H9 (cell line): Measurements from ENCODE around the gene RPRD2. TPM values are rescaled to one million over a fixed set of nuclear protein-coding genes. Genes with fewer than 3 reads are reported as not detected.

ENCODE experiments used
- DNase-seq: peaks from one replicate; pipeline ENCODE4 v3.0.0-alpha.2; 2017
- H2AFZ ChIP-seq: one replicate; pipeline ENCODE4 v1.6.1; 2013; ENCODE audit warnings: mild to moderate bottlenecking, low read length, control low read depth, moderate library complexity
- H2AK5ac ChIP-seq: 2 replicates; pipeline ENCODE4 v1.6.1; 2013; ENCODE audit warnings: low read length, control low read depth, mixed read lengths; ENCODE audit not compliant: insufficient read length
- H2BK120ac ChIP-seq: one replicate; pipeline ENCODE4 v1.6.1; 2013; ENCODE audit warnings: low read depth, mild to moderate bottlenecking, low read length, control low read depth, inconsistent platforms; ENCODE audit not compliant: poor library complexity, severe bottlenecking
- H2BK12ac ChIP-seq: 2 replicates; pipeline ENCODE4 v1.6.1; 2013; ENCODE audit warnings: low read length, control low read depth, mixed read lengths, low read depth; ENCODE audit not compliant: insufficient read length
- H2BK15ac ChIP-seq: 2 replicates; pipeline ENCODE4 v1.6.1; 2013; ENCODE audit warnings: low read depth, low read length, control low read depth
- H2BK20ac ChIP-seq: one replicate; pipeline ENCODE4 v1.6.1; 2013; ENCODE audit warnings: low read depth, mild to moderate bottlenecking, low read length, control low read depth, inconsistent platforms; ENCODE audit not compliant: poor library complexity, severe bottlenecking
- H2BK5ac ChIP-seq: 2 replicates; pipeline ENCODE4 v1.6.1; 2013; ENCODE audit warnings: low read length, control low read depth, mixed read lengths; ENCODE audit not compliant: insufficient read length
- H3K14ac ChIP-seq: 2 replicates; pipeline ENCODE4 v1.6.1; 2013; ENCODE audit warnings: low read length, control low read depth; ENCODE audit not compliant: insufficient read depth
- H3K18ac ChIP-seq: 2 replicates; pipeline ENCODE4 v1.6.1; 2013; ENCODE audit warnings: low read depth, mild to moderate bottlenecking, mixed read lengths, low read length, control low read depth; ENCODE audit not compliant: insufficient read length
- H3K23ac ChIP-seq: 2 replicates; pipeline ENCODE4 v1.6.1; 2013; ENCODE audit warnings: low read length, control low read depth, mixed read lengths, low read depth; ENCODE audit not compliant: insufficient read length
- H3K23me2 ChIP-seq: 2 replicates; pipeline ENCODE4 v1.6.1; 2013; ENCODE audit warnings: low read depth, mild to moderate bottlenecking, mixed read lengths, low read length, control low read depth; ENCODE audit not compliant: insufficient read length, poor library complexity, severe bottlenecking
- H3K27ac ChIP-seq: 2 replicates; pipeline ENCODE4 v1.5.1; 2013; ENCODE audit warnings: low read length, control low read depth, mixed read lengths, low read depth; ENCODE audit not compliant: insufficient read length
- H3K27me3 ChIP-seq: 2 replicates; pipeline ENCODE4 v1.6.1; 2013; ENCODE audit warnings: low read length, control low read depth, inconsistent platforms; ENCODE audit not compliant: insufficient read depth
- H3K4ac ChIP-seq: 2 replicates; pipeline ENCODE4 v1.6.1; 2013; ENCODE audit warnings: low read depth, mild to moderate bottlenecking, control low read depth, inconsistent platforms, low read length, moderate library complexity
- H3K4me1 ChIP-seq: 2 replicates; pipeline ENCODE4 v1.6.1; 2013; ENCODE audit warnings: low read length, control low read depth, inconsistent platforms; ENCODE audit not compliant: insufficient read depth
- H3K4me2 ChIP-seq: 2 replicates; pipeline ENCODE4 v1.6.1; 2013; ENCODE audit warnings: low read length, control low read depth, mixed read lengths; ENCODE audit not compliant: insufficient read length, insufficient read depth
- H3K56ac ChIP-seq: 2 replicates; pipeline ENCODE4 v1.6.1; 2013; ENCODE audit warnings: low read depth, mild to moderate bottlenecking, mixed read lengths, low read length, control low read depth; ENCODE audit not compliant: insufficient read length
- H3K79me1 ChIP-seq: 2 replicates; pipeline ENCODE4 v1.6.1; 2013; ENCODE audit warnings: low read depth, mild to moderate bottlenecking, moderate library complexity, low read length, control low read depth, inconsistent platforms; ENCODE audit not compliant: insufficient read depth, poor library complexity, severe bottlenecking
- H3K79me2 ChIP-seq: 2 replicates; pipeline ENCODE4 v1.6.1; 2013; ENCODE audit warnings: low read length, control low read depth, inconsistent platforms; ENCODE audit not compliant: insufficient read depth
- H3K9ac ChIP-seq: 2 replicates; pipeline ENCODE4 v1.6.1; 2013; ENCODE audit warnings: low read length, control low read depth, mixed read lengths; ENCODE audit not compliant: insufficient read length; ENCODE audit errors: extremely low read depth
- H3K9me3 ChIP-seq: one replicate; pipeline ENCODE4 v1.6.1; 2013; ENCODE audit warnings: low read depth, low read length, inconsistent platforms; ENCODE audit not compliant: control insufficient read depth
- H3T11ph ChIP-seq: one replicate; pipeline ENCODE4 v1.6.1; 2013; ENCODE audit warnings: mild to moderate bottlenecking, low read length, control low read depth, inconsistent platforms
- H4K20me1 ChIP-seq: one replicate; pipeline ENCODE4 v1.6.1; 2013; ENCODE audit not compliant: control insufficient read depth, insufficient read length, insufficient read depth
- H4K5ac ChIP-seq: 2 replicates; pipeline ENCODE4 v1.6.1; 2013; ENCODE audit warnings: low read depth, mild to moderate bottlenecking, mixed read lengths, low read length, control low read depth; ENCODE audit not compliant: insufficient read length
- H4K8ac ChIP-seq: replicated peaks from 2 replicates; pipeline ENCODE4 v1.6.1; 2013; ENCODE audit warnings: low read length, control low read depth, mixed read lengths, low read depth; ENCODE audit not compliant: insufficient read length
- H4K91ac ChIP-seq: 2 replicates; pipeline ENCODE4 v1.6.1; 2013; ENCODE audit warnings: low read depth, mild to moderate bottlenecking, moderate library complexity, mixed read lengths, low read length, control low read depth; ENCODE audit not compliant: insufficient read length
- H3K27ac Mint-ChIP-seq, 3 experiments: 2 replicates in 2 of 3; 3 replicates in 1 of 3; pipeline ENCODE4 v1.8.0; 2020 to 2021; ENCODE audit warnings: mixed read lengths in 3 of 3, mild to moderate bottlenecking in 1 of 3, moderate library complexity in 1 of 3
- H3K27me3 Mint-ChIP-seq: 2 replicates; pipeline ENCODE4 v1.8.0; 2021; ENCODE audit warnings: low read depth, mild to moderate bottlenecking, moderate library complexity, mixed read lengths
- H3K36me3 Mint-ChIP-seq, 3 experiments: 2 replicates in 2 of 3; 3 replicates in 1 of 3; pipeline ENCODE4 v1.8.0; 2020 to 2021; ENCODE audit warnings: low read depth in 3 of 3, mixed read lengths in 3 of 3; ENCODE audit not compliant: insufficient read depth in 1 of 3
- H3K4me1 Mint-ChIP-seq, 2 experiments: 2 replicates each; pipeline ENCODE4 v1.8.0; 2020; ENCODE audit warnings: mixed read lengths in 2 of 2
- H3K4me3 Mint-ChIP-seq, 2 experiments: 2 replicates in 1 of 2; 3 replicates in 1 of 2; pipeline ENCODE4 v1.8.0; 2020 to 2021; ENCODE audit warnings: mild to moderate bottlenecking in 2 of 2, mixed read lengths in 2 of 2, moderate library complexity in 1 of 2
- H3K9me3 Mint-ChIP-seq, 2 experiments: 2 replicates in 1 of 2; 3 replicates in 1 of 2; pipeline ENCODE4 v1.8.0; 2020; ENCODE audit warnings: mild to moderate bottlenecking in 2 of 2, mixed read lengths in 2 of 2, moderate library complexity in 1 of 2
- WGBS: extraction: QIAGEN DNeasy Blood & Tissue Kit; methylation state at CpG from one replicate; pipeline ENCODE4 v1.1.7; 2013; ENCODE audit warnings: missing lambda C conversion rate, low lambda C conversion rate, mixed read lengths; ENCODE audit not compliant: insufficient read length; ENCODE audit errors: extremely low coverage; 5-methylcytosine and 5-hydroxymethylcytosine counted together
- total RNA-seq: library from RNA; stranded (reverse); gene quantifications from 2 replicates; pipeline ENCODE4 v1.2.1, GENCODE V29; 2021
- TF ChIP-seq, protein P1 (sequence below): fragments of 200-600 bp; sonication (generic); conservative IDR thresholded peaks from 3 replicates; pipeline ENCODE4 v1.8.0; 2021; ENCODE audit warnings: antibody characterized with exemption, mild to moderate bottlenecking

The RPRD2 gene
- total RNA-seq, 1 experiment from 2014 or later: 39.0 TPM

GRCh38 chr1:150389650-150390049 is 25.7 kb downstream of the RPRD2 start:
- Histone ChIP-seq H3K4me1 (no peaks in the 10 kb centered on the region), H2BK20ac (no peak overlapping the region), H4K91ac (no peak overlapping the region), H3K56ac (no peak overlapping the region), H3K79me1 (peaks cover 6% of the 10 kb centered on the region), H3K23me2 (no peaks in the 10 kb centered on the region), H3K79me2 (peaks cover 9% of the 10 kb centered on the region; the same call in 1 of the 2 replicates), H3K27ac (no peak overlapping the region), H4K8ac (no peak overlapping the region), H2AFZ (no peak overlapping the region), H3K27me3 (no peaks in the 10 kb centered on the region), H3K18ac (no peak overlapping the region), H2AK5ac (no peak overlapping the region), H3K9ac (no peak overlapping the region), H3K9me3 (no peaks in the 10 kb centered on the region), H3K14ac (no peak overlapping the region), H3K4ac (no peak overlapping the region), H3K23ac (no peak overlapping the region), H2BK12ac (no peak overlapping the region), H3T11ph (no peak overlapping the region), H2BK5ac (no peak overlapping the region), H4K20me1 (no peaks in the 10 kb centered on the region), H2BK15ac (no peak overlapping the region), H2BK120ac (no peak overlapping the region), H4K5ac (no peak overlapping the region), H3K4me2 (no peak overlapping the region)
- Mint-ChIP-seq H3K4me1 (peaks cover 3 to 8% of the 10 kb centered on the region in 2 experiments; a peak in 3 of 4 replicates), H3K27me3 (no peaks in the 10 kb centered on the region), H3K27ac (peak overlapping the region in 2 of 3 experiments; percentile 9 to 57; a peak in 2 of 7 replicates), H3K36me3 (peaks cover 0 to 5% (median 5%) of the 10 kb centered on the region in 3 experiments; a peak in 3 of 7 replicates), H3K4me3 (no peak overlapping the region), H3K9me3 (no peaks in the 10 kb centered on the region)
- WGBS: no CpG with 5 or more reads among the region's 4 CpGs
- TF ChIP-seq, protein P1, sequence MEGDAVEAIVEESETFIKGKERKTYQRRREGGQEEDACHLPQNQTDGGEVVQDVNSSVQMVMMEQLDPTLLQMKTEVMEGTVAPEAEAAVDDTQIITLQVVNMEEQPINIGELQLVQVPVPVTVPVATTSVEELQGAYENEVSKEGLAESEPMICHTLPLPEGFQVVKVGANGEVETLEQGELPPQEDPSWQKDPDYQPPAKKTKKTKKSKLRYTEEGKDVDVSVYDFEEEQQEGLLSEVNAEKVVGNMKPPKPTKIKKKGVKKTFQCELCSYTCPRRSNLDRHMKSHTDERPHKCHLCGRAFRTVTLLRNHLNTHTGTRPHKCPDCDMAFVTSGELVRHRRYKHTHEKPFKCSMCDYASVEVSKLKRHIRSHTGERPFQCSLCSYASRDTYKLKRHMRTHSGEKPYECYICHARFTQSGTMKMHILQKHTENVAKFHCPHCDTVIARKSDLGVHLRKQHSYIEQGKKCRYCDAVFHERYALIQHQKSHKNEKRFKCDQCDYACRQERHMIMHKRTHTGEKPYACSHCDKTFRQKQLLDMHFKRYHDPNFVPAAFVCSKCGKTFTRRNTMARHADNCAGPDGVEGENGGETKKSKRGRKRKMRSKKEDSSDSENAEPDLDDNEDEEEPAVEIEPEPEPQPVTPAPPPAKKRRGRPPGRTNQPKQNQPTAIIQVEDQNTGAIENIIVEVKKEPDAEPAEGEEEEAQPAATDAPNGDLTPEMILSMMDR: no peak
- DNase-seq: no peak
